ENCODE results near the gene CHCHD6. TPM values are rescaled to one million over a fixed set of nuclear protein-coding genes. Genes with fewer than 3 reads are reported as not detected.

Gene CHCHD6
- total RNA-seq, 1 experiment from 2014 or later: 18.7 TPM

DNA sequence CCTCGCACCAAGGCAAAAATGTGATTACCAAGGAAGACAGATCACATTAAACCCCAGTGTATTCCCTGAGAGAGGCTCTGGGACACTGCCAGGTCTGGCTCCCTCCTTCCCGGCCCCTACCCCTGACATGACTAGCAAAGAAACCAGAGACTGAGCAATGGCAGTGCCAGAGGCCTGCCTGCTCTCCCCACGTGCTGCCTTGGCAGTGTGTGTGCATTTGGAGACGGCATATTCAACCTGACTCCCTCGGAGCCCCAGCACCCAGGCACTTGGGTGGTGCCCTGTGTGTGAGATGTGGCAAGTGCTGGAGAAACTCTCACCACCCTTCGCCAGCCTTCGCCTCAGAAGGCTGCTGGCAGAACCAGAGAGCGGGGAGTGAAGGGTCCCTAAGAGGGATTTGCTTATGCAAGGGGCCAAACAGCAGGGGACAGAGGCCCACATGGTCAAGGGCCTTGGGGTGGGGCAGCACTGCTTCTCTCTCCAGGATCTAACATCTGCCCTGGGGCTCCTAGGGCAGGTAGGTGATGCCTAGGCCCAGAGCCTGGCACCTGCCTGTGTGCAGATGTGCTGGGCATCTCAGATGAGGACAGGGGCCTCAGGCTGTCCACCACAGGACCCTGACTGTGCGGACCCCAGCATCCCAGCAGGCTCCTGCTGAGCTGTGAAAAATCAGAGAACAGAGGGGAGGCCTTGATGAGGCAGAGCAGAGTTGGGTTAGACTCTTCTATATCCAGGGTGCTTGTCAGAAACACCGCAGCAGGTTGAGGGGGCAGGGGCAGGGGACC is 255.3 kb downstream of the CHCHD6 start:
- no peak for DNase-seq (ENCODE audit: low read depth)

GRCh38 chr3:126959921-126960603 is 256.0 kb downstream of the CHCHD6 start:
- peak; percentile 91 for DNase-seq (ENCODE audit: low read depth)

DNA sequence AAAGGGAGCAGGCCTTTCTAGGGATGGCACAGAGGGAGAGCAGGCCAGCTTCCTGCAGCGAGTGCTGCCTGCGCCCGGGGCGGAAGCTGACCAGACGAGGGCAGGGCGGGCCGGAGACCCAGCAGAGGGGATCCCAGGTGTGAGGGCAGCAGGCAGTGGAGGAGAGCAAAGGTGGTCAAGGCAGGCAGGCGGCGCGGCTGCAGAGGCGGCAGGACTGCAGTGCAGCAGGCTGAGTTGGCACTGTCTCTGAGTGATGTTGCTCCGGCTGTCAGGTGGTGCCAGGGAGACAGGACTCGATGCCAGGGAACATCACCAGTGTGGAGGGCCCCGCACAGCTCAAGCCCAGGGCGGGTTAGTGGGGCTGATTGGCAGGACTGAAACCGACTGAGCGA is 256.6 kb downstream of the CHCHD6 start:
- DNase-seq (ENCODE audit: low read depth): no peak

DNA sequence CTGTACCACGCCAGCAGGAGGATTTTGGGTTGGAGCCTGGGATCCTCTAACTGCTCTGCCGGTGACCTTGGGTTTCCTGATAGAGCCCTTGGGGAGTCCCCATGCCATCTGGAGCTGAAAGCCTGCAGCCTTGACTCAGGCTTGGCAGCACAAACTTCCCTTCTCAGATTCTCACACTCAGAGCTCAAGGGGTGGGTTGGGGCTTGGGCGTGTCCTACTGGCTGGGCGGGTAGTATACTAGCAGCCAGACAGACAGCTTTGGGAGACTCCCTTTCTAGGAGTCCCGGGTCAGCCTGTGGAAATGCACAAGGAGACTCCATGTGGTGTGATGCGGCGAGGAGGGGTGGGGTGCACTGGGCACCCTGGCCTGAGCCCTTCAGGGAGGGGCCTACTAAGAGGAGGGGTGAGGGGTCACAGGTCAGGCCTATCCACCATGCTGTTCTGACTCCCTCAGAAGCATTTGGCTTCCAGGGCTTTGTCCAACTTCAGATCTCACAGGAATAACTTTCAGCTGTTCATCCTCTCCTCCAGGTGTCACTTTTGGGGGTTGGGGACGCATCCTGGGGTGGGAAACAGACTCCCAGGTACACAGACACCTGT is 257.3 kb downstream of the CHCHD6 start:
- peak; percentile 98 for DNase-seq (ENCODE audit: low read depth)

DNA sequence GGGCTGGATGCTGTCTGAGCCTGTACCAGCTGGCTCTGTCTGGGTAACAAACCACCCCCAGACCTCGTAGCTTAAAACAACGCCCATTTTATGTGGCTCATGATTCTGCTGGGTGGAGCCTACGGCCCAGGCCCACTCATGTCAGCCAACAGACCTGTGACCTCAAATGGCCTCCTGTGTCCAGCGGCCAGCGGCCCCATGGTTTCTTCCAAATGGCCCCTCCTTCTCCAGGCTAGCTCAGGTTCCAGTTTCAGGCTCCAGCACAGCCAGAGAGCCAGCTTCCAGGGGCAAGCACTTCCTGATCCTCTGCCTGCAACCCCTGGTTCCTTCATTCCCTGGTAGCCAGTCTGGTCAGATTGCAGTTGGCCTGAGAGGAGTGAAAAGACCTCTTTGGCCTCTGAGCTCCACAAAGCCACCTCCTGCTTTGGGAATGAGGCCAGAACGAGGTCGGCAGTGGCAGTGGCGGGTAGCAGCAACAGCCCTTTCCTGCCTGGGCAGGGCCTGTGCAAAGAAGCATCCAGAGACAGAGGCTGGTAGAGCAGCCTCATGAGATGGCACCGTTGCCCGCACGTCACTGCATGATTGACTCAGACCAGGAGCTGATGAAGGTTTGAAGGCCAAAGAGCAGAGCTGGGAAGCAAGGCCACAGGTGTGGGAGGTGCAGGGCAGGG is 257.9 kb downstream of the CHCHD6 start:
- DNase-seq (ENCODE audit: low read depth): peak; percentile 85

- no peak for DNase-seq (ENCODE audit: low read depth)
Measured at GRCh38 chr3:126962756-126963155, 258.7 kb downstream of the CHCHD6 start.

DNA sequence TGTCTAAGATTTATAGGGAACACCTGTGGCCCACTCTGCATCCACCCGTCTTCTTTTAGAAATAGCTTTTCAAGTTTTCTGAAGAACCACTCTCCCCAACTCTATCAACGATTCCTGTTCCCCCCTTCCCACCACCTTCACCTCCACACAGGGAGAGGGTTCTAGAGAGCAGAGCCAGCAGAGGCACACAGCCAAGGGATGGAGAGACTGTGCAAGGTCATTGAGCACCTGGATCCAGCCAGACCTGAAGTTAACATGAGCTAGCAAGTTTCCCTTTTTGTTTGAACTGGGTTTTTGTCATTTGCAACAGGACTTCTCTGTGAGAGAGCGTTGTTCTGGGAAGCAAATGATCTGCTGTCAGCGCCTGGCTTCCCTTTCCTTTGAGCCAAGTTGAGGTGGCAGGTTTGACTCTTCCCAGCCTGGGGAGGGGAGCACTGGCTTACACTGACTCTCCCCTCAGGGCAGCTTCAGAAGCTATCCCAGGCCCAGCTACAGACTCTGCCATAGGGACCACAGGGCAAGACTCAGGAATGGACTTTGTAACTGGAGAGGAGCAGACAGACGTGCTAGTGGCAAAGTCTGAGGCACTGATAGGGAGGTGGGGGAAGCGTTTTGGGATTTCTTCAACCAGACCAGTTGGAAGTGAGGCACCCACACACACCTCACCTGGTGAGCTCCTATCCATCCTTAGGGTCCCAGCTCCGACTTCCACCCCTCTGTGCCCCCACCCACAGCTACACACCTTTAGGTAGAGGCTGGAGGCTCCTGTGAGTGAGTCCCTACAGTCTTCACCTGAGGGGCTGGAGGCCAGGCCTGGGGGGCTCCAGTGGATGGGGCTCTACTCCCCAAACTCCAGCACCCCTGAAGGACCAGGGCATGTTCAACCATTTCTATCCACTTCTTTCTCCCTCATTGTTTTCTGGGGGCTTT is 259.5 kb downstream of the CHCHD6 start:
- no peak for DNase-seq (ENCODE audit: low read depth)

- DNase-seq (ENCODE audit: low read depth): no peak
Measured at GRCh38 chr3:126964261-126964660, 260.2 kb downstream of the CHCHD6 start.

DNA sequence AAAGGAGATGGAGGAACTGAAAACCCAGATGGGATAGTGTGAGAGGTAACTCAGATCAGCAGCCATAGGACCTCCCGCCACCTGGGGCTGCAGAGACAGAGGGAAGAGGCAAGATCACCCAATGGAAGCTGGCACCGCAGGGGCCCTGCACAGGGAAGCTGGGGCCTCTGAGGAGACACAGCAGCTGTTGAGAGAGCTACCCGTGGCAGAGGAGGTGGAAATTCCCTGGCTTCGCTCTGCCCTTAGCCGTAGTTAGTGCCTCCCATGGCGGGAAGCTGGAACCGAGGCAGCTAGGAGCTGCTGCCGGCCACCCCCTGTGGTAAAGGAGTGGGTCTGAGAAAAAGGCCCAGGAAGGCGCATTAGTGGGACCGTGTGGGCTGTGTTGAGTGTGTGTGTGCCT is 260.9 kb downstream of the CHCHD6 start:
- DNase-seq (ENCODE audit: low read depth): no peak

DNA sequence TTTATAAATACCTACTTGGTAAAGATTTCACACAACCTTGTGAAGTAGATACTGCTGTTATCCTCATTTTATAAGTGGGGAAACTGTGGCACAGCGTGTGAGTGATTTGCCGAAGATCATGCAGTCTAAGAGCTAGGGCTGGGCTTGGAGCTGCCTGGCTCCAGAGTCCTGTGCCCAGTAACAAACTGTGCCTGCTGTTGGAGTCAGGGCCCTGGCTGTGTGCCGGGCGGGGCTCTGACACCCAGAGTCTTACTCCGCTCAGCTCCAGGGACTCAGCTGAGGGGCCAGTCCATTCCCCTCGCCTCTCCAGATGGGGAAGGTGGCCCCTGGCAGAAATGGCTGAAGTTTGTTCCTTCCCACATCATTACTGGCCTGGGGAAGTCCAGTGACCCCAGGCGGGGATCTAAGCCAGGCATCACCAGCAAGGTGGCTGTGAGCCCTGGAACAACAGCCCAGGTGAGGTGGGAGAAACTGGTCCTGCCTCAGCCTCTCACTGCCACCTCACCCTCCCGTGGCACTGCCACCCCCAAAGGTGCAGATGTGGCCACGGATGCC is 261.6 kb downstream of the CHCHD6 start:
- DNase-seq (ENCODE audit: low read depth): no peak

DNA sequence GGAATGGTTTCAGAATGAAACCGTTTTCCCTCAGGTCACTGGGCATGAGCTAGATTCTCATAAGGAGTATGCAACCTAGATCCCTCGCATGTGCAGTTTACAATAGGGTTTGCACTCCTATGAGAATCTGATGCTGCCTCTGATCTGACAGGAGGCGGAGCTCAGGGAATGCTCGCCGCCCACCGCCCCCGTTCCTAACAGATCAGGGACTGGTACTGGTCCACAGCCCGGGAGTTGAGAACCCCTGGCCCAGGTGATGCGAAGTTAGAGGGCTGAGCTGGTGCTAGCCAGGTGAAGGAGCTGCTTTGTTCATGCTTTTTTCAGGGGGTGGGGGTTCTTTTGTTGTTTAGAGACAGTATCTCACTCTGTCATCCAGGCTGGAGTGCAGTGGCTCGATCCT is 263.3 kb downstream of the CHCHD6 start:
- no peak for DNase-seq (ENCODE audit: low read depth)

GRCh38 chr3:126968391-126969390 is 264.7 kb downstream of the CHCHD6 start:
- no peak for DNase-seq (ENCODE audit: low read depth)

GRCh38 chr3:126969586-126969985 is 265.5 kb downstream of the CHCHD6 start:
- peak; percentile 39 for DNase-seq (ENCODE audit: low read depth)

- no peak for DNase-seq (ENCODE audit: low read depth)
Measured at GRCh38 chr3:126970101-126970500, 266.1 kb downstream of the CHCHD6 start.

DNA sequence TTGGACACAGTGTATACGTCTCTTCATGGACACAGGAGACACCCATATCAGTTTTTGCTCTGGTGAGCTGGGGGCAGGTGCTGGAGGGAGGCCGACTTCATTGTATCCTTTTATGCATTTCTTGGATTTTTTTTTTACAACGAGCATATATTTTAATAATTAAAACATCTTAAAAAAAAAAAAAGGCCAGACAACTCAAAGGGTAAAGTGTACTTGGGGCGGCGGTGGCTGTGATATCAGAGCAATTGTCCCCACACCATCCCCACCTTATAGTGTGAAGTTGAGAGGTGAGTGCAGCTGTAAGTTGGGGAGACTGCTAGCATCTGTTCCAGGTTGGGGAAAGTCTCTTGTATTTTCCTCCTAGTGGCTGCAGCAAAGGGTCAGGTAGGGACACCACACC is 266.9 kb downstream of the CHCHD6 start:
- DNase-seq (ENCODE audit: low read depth): no peak

DNA sequence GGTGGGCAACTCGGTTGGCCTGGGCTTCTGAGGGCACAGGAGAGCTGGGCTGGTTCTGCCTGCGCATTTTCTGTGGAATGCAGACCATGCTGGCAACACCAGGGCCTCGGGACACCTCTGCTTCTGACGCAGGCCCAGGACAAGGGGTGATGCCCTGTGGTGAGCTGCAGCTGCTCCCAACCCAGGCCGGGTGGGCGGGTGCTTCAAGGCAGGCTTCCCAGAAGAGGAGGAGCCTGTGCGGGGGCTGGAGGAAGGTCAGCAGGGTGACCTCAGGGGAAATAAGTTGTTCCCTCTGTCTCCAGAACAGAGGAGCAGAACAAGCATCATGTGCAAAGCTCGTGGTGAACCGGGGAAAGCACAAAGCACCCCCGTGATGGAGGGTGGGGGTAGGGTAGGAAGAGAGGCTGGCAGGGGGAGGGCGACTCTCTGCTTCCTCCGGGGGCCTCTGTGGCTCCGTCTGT is 267.9 kb downstream of the CHCHD6 start:
- peak; percentile 84 for DNase-seq (ENCODE audit: low read depth)

DNA sequence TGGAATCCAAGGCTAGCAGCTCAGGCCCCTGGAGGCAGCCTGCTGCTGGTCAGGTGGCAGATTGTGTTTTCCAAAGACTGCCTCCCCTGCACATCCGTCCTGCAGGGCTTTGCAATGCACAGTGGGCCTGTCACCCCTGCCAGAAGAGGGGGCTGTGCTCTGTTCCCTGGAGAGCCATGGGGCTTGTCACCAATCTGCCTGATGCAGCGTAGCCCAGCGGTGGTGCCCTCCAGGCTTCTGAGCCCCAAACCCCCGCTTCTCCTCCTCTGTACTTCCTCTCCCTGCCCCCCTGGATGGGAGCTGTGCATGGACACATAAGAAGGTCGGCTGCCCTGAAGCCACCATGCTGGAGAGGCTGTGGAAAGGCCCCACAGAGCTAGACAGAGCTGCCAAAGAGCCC is 268.8 kb downstream of the CHCHD6 start:
- no peak for DNase-seq (ENCODE audit: low read depth)

DNA sequence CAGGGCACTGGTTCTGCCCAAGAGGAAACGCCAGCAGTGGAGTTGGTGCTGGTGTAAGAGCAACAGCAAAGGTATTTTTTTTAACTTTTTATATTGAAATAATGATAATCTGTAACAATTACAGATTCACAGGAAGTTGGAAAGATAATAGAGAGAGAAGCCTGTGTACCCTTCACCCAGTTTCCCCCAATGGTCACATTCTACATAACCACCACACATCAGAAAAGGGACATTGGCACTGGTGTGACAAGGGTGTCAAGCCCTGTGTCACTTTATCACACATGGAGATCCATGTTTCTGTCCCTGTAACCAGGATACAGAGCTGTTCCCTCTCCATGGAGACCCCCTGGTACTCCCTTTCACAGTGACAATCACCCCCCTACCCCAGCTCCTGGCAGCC is 269.8 kb downstream of the CHCHD6 start:
- no peak for DNase-seq (ENCODE audit: low read depth)

DNA sequence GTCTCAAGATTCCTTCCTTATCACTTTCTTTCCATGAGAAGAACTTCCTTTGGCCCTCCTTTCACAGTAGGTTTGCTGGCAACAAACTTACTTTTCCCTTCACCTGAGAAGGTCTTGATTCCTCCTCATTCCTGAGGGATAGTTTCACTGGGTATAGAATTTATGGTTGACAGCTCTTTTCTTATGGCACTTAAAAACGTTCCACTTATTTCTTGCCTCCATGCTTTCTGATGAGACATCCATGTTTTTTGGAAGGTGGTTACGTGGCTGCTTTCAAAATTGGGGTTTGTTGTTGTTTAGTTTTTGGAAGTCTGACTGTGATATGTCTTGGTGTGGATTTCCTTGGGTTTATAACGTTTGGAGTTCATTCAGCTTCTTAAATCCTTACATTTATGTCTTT is 270.7 kb downstream of the CHCHD6 start:
- no peak for DNase-seq (ENCODE audit: low read depth)

DNA sequence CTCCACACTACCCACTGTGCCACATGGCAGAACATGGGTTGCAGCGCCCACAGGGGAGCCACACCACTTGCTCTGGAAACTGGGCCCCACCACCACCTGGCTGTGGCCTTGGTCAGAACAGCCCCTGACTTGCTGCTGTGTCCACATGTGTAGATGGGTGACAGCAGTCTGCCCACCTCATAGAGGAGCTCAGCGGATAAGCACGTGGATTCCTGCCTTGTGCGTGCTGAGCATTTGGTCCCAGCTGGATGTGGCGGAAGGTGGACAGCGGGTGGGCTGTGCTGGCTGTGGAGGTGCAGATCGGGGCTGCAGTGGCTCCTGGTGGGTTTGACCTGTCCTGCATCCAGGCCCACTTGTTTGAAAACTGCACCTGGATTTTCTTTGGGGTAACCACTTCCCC is 272.9 kb downstream of the CHCHD6 start:
- no peak for DNase-seq (ENCODE audit: low read depth)
